Inflammatory macrophage treated with lipopolysaccharide for 1 hour (primary cell): Measurements from ENCODE around the gene ZNF576.
"Not testable (repeated sequence)": the region's sequence is repeated elsewhere in the genome, so short reads cannot be mapped to it uniquely, and the experiment has no call there.

Experiments used
- DNase-seq, 2 donors: peaks; one replicate each; pipeline ENCODE4 v3.0.0-alpha.2; 2020 to 2022

The ZNF576 gene

DNA sequence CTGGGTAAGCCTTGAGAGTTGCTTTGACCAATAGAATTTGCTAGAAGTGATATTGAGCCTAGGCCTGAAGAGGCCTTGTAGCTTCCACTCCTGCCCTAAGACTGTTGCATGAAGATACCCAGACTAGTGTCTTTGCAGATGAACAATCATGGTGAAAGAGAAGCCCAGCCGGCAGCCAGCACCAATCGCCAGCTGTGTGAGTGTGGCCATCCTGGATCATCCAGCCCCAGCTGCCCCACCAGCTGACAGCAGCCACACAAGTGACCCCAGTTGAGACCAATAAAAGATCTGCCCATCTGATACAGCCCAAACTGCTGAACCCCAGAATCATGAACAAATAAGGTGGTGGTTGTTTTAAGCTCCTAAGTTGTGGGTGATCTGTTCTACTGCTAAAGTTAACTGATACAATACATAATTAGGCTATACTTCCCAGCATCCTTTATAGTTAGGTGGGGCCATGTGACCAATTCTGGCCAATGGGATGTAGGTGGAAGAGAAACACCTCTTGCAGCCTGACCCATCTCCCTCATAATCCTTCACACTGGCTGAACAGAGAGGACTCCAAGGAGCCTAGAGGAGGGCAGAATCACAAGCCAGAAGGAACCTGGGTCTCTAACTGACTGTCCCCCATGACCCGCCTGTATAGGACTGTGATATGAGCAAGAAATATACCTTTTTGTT is 32.4 kb downstream of the ZNF576 start:
- DNase-seq = no peak

DNA sequence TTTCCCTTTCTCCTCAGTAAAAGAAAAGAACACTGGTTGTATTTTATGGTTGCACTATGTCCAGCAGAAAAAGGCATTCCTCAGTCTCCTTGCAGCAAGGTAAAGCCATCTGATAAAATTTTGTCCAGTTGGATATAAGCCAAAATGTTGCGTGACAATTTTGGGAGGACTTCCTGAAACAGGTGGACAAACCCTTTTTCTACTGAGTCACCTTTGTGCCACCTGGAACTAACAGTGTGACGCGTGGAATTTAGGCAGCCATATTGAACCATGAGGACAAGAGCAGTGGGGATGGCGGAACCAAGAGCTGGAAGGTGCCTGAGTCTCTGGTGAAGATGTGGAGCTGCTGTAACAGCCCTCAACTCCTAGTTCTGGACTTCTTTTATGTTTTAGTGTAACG is 35.1 kb downstream of the ZNF576 start:
- no peak for DNase-seq

DNA sequence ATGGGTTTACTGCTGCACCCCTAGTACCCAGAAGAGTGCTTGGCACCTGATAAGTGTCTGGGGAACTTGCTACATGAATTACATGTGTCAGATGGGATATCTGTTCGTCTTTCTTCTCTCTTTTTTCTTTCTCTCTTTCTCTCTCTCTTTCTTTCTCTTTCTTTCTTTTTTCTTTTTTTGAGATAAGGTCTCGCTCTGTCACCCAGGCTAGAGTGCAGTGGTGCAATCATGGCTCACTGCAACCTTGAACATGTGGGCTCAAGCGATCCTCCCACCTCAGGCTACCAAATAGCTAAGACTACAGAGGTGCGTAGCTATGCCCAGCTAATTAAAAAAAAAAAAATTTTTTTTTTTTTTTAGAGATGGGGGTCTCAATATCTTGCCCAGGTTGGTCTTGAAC is 37.1 kb downstream of the ZNF576 start:
- DNase-seq = no peak

DNA sequence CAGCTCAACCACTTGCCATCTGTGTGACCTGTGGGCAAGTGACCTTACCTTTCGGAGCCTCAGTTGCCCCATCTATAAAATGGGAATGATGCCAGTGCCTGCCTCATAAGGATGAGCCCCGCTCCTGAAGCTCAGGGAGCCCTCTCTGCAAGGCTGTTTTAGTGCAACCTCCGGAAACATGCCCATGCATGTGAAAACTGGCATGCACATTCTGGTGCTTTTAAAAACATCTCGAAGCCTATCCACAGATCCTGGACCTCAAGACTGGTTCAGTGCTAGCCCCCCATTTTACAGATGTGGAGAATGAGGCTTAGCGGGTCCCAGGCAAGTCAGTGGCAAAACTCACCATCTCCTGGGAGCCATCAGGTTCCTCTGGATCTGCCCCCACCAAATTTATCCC is 37.7 kb downstream of the ZNF576 start:
- no peak for DNase-seq

DNA sequence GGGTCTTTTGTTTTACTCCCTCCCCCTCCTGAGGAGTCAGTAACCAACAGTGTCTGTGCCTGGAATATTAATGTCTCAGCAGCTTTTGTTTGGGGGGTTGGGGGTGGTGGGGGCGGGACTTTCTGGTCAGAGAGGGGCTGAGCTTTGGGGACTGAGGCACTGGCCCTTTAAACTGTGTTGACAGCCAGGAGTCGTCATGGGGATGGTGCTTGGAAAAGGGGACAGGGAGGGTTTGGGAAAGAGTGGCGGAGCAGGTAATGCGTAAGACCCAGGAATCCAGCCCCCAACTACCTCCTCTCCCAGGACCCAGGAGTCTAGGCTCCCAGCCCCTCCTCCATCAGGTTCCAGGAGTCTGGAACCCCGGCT is 38.1 kb downstream of the ZNF576 start:
- no peak for DNase-seq

DNA sequence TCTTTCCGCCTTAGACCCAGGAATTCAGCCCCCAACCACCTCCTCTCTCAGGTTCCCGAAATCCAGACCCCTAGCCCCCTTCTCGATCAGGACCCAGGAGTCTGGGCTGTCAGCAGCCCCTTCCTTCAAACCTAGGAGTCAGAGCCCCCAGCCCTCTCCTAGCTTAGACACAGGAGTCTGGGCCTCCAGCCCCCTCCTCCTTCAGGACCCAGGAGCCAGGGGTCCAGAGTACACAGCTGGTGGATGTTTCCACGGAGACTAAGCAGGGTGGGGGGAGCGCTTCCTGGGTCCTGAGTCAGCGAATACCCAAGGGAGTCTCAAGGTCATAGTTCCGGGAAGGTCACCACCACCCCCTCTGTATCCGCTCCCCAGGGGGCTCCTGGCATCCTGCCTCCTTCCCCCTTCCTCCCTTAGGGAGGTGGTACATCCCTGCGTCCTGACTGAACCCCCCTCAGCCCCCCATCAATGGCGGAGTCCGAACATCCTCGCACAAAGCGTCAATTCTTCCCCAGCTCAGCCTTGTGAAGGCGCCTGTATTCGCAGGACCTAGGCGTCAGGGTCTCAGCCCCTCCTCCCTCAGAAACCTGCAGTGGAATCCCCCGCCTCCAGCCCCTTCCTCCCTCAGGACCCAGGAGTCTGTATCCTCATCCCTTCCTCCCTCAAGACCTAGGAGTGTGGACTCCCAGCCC is 38.6 kb downstream of the ZNF576 start:
- no peak for DNase-seq

DNA sequence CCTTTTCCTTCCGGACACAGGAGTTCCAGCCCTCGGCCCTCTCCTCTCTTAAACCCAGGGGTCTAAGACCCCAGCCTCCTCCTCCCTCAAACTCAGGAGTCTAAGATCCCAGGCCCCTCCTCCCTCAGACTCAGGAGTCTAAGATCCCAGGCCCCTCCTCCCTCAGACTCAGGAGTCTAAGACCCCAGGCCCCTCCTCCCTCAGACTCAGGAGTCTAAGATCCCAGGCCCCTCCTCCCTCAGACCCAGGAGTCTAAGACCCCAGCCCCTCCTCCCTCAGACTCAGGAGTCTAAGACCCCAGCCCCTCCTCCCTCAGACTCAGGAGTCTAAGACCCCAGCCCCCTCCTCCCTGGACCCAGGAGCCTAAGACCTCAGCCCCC is 39.2 kb downstream of the ZNF576 start:
- not testable (repeated sequence) for DNase-seq

DNA sequence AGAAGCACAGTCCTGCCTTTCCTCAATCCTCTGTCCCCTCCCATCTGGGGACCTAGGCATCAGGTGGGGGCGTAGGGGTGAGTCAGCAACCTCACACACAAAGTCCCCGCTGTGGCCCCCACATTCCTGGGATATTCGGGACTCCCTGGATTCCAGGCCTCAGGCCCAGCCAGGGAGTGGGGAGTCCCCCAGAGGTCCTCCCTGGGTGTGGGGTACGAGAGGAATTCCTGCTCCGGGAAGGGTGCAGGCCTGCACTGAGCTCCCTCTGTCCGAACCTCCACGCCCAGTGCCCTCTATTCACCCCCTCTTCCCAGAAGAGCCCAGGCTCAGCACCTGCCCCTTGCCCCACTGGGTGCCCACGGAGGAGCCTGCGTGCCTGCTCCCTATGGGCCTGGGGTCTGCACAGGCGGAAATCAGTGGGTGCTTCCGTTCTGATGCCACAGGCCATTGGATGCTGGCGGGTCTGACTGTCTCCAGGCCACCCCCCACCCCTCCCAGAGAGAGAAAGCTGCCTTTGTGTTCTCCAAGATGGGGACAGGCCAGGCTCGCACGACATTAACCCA is 39.8 kb downstream of the ZNF576 start:
- DNase-seq = no peak

DNA sequence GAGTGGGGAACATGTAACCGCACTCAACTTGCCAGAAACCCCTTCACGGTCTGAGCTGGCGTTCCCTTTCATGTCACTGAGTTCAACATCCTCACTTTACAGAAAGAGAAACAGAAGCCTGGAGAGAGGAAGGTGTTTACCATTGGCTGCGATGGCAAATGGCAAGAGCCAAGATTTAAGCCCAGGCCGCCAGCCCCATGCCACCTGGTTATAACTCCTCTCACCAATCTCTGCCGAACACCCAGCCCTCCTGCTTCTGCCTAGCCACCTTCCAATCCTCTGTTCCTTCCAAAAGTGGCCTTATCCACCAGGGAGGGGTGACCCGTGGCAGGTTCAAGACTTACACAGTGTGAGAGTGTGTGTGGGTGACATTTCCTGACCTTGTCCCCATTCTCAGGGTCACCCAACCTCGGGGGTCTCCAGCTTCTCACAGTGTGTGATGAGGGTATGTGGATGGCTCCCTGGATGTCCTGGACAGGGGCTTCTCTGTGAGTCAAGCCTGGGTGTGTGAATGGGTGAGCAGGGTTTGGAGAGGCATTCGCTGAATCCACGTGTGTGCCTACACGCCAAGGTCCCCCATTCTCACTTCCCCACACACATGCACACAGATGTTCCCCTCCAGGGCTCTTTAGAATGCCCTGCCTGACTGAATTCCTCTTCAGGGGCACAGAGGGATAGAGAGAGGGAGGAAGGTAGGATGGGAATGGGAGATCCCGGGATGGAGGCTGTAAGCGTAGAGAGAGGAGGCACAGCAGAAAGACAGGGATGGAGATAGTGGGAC is 42.0 kb downstream of the ZNF576 start:
- no peak for DNase-seq

DNA sequence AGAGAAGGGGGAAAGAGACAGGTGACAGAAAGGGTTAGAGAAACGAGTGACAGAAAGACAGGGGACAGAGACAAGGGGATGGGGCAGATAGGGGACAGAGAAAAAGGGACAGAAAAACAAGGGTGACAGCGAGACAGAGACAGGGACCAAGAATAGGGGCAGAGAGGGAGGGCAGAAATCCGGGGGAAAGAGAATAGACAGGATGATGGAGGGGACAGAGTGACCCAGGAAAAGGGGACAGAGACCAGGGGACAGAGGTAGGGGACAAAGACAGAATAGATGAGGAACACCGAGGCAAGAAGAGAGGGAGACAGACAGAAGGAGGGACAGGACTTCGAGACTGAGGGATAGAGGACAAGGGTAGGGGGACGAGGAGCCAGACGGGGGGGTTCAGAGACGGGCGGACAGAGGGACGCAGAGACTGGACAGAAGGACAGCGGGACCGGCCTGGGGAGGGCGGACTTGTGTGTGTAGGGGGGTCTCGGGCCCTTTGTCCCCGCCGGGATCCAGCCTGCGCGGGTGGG is 42.7 kb downstream of the ZNF576 start:
- DNase-seq = no peak

DNA sequence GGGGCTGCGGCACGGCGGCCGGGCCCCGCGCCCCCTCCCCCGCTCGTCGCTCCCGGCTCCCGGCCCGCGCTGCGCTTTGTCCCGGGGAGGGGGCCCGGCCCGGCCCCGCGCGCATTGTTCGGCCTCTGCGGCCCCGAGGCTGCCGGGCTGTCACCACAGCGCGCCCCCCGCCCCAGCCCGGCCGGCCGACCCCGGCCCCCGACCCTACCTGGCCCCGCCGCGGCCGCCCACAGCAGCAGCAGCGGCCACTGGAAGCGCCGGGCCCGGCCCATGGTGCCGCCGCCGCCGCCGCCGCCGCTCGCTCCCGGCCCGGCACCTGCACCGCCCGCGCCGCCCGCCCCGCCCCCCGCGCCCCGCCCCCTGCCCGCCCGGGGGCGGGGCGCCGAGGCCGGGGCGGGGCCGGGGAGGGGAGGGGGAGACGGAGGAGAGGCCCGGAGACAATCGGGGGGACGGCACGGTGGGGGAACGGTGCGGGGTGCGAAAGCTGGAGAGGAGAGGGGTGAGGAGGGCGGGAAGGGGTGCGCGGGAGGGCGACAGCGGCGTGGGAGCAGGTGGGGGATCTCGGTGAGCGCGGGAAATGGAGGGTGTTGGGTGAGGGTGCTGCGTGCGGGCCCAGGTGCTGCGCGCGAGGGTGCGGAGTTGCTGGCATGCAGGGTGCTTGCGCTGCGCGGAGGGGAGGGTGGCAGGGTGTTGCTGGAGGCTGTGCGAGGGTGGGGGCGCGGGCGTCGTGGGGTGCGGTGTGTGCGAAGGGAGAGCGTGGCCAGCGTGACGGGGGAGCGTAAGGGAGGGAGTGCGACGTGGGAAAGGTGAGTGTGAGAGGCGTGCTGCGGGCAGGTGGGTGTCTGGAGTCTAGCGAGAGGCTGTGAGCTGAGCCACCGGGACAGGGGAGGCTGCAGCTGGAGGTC is 43.4 kb downstream of the ZNF576 start, which contains the start of gene CADM4:
TSS of gene CADM4 (minus strand) at position 332 of the 905 bp plus-strand sequence. CDS start at position 272, 60 bp downstream.
- DNase-seq = no peak

DNA sequence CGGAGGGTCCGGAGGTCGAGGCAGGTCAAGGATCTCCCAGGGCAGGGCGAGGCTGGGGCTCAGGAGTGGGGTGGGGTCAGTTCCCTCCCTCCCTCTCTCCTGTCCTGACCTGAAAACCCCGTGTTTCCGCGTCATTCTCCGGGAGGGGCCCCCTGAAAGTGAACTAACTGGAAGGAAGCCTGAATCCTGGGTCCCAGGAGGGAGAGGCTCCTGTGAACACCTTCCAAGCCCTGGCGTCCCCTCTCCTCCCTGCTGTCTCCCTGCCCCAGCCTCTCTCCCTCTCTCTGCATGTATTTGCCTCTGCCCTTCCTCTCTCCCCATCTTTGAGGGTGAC is 44.0 kb downstream of the ZNF576 start:
- no peak for DNase-seq

DNA sequence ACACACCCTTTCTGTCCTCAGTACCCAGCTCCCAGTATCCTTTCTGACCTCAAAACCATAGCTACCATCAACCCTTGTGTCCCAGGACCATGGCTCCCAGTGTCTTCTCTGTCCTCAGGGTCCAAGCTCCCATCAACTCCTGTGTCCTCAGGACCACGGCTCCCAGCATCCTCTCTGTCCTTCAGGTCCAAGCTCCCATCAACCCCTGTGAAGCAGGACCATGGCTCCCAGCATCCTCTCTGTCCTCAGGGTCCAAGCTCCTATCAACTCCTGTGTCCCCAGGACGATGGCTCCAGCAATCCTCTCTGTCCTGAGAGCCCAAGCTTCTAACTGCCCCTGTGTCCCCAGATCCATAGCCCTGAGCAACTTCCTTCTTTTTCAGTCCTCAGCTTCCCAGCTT is 44.9 kb downstream of the ZNF576 start:
- DNase-seq = no peak

DNA sequence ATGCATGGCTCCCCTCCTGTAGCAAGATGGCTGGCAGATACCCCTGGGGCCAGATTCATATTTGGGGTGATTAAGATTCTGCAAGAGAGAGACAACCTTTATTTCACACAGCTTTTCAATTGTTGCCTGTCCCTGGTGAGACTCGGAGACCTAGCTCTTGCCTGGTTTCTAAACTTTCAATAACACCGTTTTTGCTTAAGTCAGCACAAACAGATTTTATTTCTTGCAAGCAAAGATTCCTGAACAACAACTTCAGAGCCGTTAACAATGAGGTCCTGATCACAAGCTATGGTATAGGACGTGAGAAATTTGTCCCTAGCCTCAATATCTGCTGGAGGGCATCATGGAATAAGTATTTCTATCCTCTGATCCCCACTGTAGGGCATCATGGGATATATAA is 46.1 kb downstream of the ZNF576 start:
- no peak for DNase-seq

DNA sequence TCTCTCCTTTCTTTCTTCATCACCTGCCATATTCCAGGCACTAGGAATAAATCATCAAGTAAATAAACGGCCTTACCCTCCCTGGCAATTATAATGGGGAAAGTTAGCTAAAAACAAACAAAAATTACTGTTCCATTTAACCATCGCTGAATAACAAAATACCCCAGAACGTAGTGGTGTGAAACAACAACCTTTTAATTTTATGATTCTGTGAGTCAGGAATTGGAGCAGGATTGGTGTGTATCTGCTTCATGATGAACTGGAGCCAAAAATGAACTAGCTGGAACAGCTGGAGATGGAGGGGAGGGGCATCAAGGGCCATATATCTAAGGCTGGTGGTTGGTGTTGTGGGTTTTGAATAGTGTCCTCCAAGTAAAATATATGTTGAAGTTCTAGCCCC is 46.9 kb downstream of the ZNF576 start:
- DNase-seq = no peak

DNA sequence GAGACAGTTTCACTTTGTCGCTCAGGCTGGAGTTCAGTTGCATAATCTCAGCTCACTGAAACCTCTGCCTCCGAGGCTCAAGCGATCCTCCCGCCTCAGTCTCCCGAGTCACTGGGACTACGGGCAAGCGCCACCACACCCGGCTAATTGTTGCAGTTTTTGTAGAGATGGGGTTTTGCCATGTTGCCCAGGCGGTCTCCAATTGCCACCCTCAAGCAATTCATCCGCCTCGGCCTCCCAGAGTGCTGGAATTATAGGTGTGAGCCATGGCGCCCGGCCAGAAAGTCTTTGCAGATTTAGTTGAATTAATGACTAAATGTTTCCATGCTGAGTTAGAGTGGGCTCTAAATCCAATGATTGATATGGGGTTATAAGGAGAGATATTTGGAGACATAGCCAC is 47.8 kb downstream of the ZNF576 start:
- no peak for DNase-seq

DNA sequence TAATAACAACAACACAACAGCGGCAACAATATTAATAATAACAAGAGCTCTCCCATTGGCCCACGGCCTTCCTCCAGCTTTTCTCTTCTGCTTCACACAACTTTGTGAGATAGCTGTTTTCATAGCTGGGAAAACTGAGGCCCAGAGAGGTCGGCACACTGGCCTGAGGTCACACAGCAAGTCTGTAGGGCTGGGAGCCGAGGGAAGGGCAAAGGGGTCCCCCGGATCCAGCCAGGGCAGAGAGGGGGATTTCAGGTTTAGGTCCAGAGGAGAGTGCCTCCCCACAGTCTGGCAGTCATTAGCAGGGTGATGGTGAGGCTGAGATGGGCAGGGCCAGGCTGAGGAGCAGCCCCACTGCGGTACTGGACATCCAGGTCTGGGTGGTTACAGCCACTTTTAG is 52.2 kb downstream of the ZNF576 start:
- no peak for DNase-seq

DNA sequence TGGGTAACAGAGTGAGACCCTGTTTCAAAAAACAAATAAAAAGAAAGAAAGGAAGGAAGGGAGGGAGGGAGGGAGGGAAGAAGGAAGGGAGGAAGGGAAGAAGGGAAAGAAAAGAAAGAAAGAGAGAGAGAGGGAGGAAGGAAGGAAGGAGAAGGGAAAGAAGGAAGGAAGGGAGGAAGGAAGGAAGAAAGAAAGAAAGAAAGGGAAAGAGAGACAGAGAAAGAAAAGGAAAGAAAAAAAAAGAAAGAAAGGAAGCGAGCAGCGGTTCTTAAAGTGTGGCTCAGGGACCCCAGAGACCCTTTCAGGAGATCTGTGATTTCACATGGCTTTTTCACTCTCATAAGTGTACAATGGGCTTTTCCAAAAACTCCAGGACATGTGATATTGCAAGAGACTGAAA is 53.1 kb downstream of the ZNF576 start:
- no peak for DNase-seq

DNA sequence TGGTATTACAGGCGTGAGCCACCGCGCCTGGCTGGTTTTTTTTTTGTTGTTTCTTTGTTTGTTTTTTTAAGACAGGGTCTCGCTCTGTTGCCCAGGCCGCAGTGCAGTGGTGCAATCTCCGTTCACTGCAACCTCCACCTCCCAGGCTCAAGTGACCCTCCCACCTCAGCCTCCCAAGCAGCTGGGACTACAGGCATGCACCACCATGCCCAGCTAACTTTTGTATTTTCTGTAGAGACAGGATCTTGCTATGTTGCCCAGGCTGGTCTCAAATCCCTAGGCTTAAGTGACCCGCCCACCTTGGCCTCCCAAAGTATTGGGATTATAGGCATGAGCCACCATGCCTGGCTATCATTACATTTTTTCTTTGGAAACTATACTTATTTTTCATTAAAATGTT is 53.9 kb downstream of the ZNF576 start:
- DNase-seq = not testable (repeated sequence)
